ENCODE data around the gene AGAP3. TPM values are rescaled to one million over a fixed set of nuclear protein-coding genes. Genes with fewer than 3 reads are reported as not detected.

Gene AGAP3
- total RNA-seq, 1 experiment from 2014 or later: 126 TPM

- H3K4me2 ChIP-seq (ENCODE audit: low read length): no peak overlapping the region
- no peaks in the 10 kb centered on the region for H3K79me2 ChIP-seq (ENCODE audit: insufficient read depth, low read length)
- H3K9me3 ChIP-seq (ENCODE audit: control insufficient read depth in 1 of 2, insufficient read depth in 1 of 2, low read depth in 1 of 2, low read length in 2 of 2): no peaks in the 10 kb centered on the region
- BruUV-seq (replicated peaks): no TSS peak
- DNase-seq (ENCODE audit: low read depth, low spot score) (no peak), ATAC-seq (no peak)
- H3K4me3 ChIP-seq (replicated peaks in 1 of 2; ENCODE audit: low read depth in 1 of 2, low read length in 2 of 2): no peak overlapping the region
- no peaks in the 10 kb centered on the region for H3K9me2 ChIP-seq (ENCODE audit: insufficient read depth)
- H3K27me3 ChIP-seq (ENCODE audit: insufficient read depth, low read length): no peaks in the 10 kb centered on the region
- no peak for TF ChIP-seq JUND (IDR thresholded peaks at IDR 0.05)
- no peak for TF ChIP-seq CTCF (IDR thresholded peaks at IDR 0.05 in 2 of 3, conservative IDR thresholded peaks at IDR 0.05 in 1 of 3; ENCODE audit: borderline replicate concordance in 1 of 3, insufficient read depth in 1 of 3, low read depth in 2 of 3, low read length in 2 of 3)
- TF ChIP-seq YY1 (IDR thresholded peaks at IDR 0.05; ENCODE audit: extremely low read depth, insufficient replicate concordance, low read depth, low read length): no peak
- TF ChIP-seq TCF7L2 (IDR thresholded peaks at IDR 0.05; ENCODE audit: borderline replicate concordance, extremely low read depth, insufficient read depth, insufficient read length): no peak
- TF ChIP-seq ZBTB33 (IDR thresholded peaks at IDR 0.05; ENCODE audit: extremely low read depth, insufficient replicate concordance, low read length): no peak
- no peak for TF ChIP-seq SP1 (IDR thresholded peaks at IDR 0.05; ENCODE audit: low read depth)
- no peak for TF ChIP-seq RAD21 (IDR thresholded peaks at IDR 0.05; ENCODE audit: low read depth)
- TF ChIP-seq CEBPB (IDR thresholded peaks at IDR 0.05; ENCODE audit: low read depth): no peak
- TF ChIP-seq POLR2A (IDR thresholded peaks at IDR 0.05; ENCODE audit: borderline replicate concordance, extremely low read depth, insufficient read depth, insufficient read length): no peak
- TF ChIP-seq REST (IDR thresholded peaks at IDR 0.05; ENCODE audit: low read depth): no peak
- TF ChIP-seq POLR2AphosphoS5 (IDR thresholded peaks at IDR 0.05; ENCODE audit: low read depth, low read length): no peak
- CTCF ChIA-PET: no interaction called here
- POLR2A ChIA-PET: no interaction called here
- no peak overlapping the region for H3K27ac ChIP-seq (ENCODE audit: low read depth, low read length)
- no peaks in the 10 kb centered on the region for H4K20me1 ChIP-seq (ENCODE audit: insufficient read depth)
- peaks cover 3 to 25% of the 10 kb centered on the region in 2 experiments; a peak in 3 of 4 replicates for H3K36me3 ChIP-seq (ENCODE audit: control insufficient read depth in 1 of 2, insufficient read depth in 2 of 2, low read length in 2 of 2)
- no peak overlapping the region for H3K9ac ChIP-seq (ENCODE audit: low read length)
- H3K4me1 ChIP-seq (ENCODE audit: control insufficient read depth in 1 of 2, insufficient read depth in 2 of 2, low read length in 2 of 2): no peaks in the 10 kb centered on the region
- RAD21 ChIA-PET (ENCODE audit: low non-redundant PET in 1 of 2, low total read pairs in 2 of 2, uncharacterized antibody in 2 of 2, unreplicated experiment in 2 of 2): no interaction called here
- intact Hi-C loops (cut with micrococcal nuclease): no loop called here
- no peak overlapping the region for H2AFZ ChIP-seq (ENCODE audit: low read depth, low read length, poor library complexity, severe bottlenecking)
Observed at GRCh38 chr7:151132461-151133205, 46.4 kb downstream of the AGAP3 start.
